ENCODE data around the gene XRCC3.

Gene XRCC3

DNA sequence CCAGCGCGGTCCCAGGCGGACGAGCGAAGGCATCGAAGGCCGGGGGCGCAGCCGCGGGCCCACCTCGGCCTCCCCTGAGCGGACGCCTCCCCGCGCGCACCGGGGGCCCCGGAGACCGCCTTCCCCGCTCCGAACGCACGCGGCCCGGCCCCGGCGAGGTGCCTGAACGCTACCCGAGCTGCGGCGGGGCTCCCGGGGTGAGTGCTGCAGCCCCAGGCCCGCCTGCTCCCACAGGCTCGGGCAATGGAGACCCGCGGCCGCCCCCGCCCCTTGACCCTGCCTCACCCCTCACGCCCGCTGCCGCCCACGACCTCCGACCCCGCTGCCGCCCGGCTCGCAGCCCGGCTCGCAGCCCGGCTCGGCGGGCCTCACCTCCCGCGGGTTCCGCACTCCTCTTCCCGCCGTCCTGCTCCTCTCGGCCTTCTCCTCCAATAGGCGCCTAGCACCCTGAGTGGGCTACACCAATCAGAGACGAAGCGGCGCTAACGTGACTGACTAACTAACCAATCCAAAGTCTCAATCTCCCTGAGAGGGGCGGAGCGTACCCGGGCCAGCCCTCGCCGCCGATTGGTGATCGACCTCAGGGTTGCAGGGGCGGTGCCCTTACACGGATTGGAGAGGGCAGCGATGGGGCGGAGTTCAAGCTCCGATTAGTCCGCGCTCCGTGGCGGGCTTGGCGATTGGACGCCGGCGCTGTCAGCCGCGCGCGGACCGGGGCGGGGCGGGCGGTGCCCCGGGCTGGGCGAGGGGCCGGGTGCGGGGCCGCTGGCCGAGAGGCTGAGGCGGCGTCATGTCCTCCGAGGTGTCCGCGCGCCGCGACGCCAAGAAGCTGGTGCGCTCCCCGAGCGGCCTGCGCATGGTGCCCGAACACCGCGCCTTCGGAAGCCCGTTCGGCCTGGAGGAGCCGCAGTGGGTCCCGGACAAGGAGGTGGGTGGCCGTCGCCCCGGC is at the start of gene XRCC3, which contains the start of gene ZFYVE21:
XRCC3 (minus strand) TSS at position 400 of the 949 bp plus-strand sequence. CDS start 4,364 bp downstream, outside the sequence.
ZFYVE21 (plus strand) TSS at position 759 of the 949 bp plus-strand sequence; CDS start at position 791, 32 bp downstream.
- peak; percentile 100 for DNase-seq (ENCODE audit: low spot score)

- DNase-seq (ENCODE audit: low spot score), result no peak
Observed at GRCh38 chr14:103763730-103764488, 48.7 kb upstream of the XRCC3 start.

DNA sequence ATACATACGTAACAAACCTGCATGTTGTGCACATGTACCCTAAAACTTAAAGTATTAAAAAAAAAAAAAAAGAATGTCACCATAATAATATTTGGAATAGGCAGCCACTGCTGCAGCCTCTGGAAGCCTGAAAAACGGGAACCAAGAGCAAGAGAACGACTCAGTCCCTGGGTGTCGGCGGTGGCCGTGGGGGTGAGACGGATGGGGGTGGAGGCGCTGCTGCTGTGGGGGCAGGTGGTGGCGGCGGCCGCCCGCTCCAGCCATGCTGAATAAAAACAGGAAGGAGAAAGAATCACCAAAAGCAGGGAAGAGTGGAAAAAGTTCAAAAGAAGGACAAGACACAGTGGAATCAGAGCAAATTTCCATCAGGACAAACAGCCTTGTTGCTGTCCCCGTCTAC is 47.3 kb upstream of the XRCC3 start:
- DNase-seq (ENCODE audit: low spot score), result no peak

GRCh38 chr14:103762036-103762435 is 46.8 kb upstream of the XRCC3 start:
- DNase-seq (ENCODE audit: low spot score), result no peak

DNA sequence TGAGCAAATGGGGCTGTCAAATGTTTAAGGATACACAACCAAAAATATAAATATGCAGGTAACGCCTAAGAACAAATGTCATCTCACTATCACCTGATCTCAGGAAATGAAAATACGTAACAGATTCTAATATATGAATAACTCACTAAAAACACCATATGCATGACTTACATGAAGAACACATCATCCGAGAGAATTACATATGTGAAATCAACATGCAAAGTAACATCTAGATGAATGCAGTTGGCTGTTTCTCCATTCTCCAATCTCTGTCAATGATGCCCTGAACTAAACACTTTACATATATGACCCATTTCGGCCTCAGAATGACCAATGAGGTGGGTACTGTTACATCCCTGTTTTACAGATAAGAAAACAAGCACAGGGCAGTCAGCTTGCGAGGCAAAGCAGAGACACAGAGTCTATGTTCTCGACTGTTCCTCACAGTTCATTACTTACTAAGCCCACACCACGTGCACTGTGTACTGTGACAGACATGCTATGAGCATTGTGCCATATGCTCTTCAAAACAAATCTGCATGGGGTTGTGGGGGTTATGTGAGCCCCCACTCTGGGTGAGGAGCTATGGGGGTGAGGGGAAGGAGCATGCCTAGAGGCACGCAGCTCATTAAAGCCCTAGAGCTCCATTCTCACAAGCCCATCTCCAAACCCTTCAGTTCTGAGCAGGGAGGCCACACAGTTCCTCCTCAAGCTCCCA is 43.0 kb upstream of the XRCC3 start:
- no peak for DNase-seq (ENCODE audit: low spot score)

DNA sequence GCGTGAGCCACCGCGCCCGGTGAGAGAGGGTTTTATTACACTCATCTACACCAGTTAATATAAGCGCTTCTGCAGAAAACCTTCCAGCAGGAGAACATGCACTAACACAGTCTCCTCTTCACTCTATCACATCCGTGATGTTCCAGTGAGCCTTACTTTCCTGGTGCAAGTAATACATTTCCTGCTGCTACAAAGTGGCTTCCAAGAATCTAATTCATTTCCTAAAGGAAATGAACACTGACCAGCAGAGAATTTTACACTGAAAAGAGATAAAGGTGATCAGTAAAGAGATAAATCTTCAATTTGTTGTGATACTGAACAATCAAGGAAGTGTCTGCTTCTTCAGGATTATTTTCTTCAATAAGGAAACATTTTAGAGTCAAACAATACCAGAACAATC is 39.8 kb upstream of the XRCC3 start:
- no peak for DNase-seq (ENCODE audit: low spot score)

GRCh38 chr14:103753774-103754173 is 38.5 kb upstream of the XRCC3 start:
- DNase-seq (ENCODE audit: low spot score), result no peak

- no peak for DNase-seq (ENCODE audit: low spot score)
Observed at GRCh38 chr14:103749860-103750259, 34.6 kb upstream of the XRCC3 start.

DNA sequence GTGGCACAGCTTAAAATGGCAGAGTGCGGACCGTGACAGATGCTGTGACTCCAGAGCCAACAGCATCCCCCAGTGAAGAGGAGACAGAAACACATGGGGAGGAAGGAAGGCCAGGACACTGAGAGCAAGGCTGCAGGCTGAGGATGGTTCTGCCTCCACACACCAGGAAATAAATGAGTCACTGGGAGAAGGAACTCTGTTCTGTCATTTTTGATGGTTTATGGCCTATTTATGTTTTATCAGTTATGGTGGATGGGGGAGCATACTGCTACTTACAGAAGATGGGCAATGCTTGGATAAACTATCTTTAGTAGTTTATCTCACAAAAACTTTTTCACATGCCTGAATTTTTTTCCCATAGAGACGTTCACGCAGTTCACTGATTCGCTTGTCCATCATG is 34.2 kb upstream of the XRCC3 start:
- DNase-seq (ENCODE audit: low spot score), result no peak

- DNase-seq (ENCODE audit: low spot score), result no peak
Observed at GRCh38 chr14:103748534-103748857, 33.2 kb upstream of the XRCC3 start.

DNA sequence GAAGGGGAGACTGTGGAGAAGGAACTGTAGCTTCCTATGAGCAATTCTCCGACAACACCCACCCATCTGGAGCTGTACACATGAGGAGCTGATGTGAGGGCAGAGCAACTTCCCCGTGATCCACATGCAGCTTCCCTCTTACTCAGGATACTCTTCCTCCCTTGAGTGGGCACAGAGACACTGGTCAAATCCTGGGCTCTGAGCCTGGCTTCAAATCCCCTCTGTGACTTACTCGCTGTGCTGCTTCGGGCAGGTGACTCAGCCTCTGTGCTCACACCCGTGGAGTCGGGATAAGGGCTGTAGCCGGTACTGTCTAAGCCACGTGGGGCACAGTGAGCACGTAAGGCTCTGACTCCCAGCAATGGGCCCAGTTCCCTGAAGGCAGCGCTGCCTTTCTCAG is 31.4 kb upstream of the XRCC3 start:
- DNase-seq (ENCODE audit: low spot score), result no peak

DNA sequence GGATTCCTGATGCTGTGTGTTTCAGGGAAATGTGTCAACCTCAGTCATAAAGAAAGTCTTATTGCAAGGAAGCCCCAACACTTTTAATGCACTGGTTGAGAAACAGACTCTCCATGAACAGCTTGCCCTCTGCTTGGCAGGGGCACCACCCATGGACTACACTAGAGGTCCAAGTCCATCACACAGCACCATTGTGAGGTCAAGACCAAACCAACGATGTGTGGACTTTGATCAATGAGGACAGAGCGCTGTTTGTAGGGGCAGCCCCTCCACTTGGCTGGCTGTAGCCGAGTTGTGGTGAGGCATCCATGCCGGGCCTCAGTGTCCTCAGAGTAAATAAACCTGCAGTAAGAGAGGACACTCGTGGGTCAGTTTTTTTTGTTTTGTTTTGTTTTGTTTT is 30.2 kb upstream of the XRCC3 start:
- DNase-seq (ENCODE audit: low spot score), result no peak

DNA sequence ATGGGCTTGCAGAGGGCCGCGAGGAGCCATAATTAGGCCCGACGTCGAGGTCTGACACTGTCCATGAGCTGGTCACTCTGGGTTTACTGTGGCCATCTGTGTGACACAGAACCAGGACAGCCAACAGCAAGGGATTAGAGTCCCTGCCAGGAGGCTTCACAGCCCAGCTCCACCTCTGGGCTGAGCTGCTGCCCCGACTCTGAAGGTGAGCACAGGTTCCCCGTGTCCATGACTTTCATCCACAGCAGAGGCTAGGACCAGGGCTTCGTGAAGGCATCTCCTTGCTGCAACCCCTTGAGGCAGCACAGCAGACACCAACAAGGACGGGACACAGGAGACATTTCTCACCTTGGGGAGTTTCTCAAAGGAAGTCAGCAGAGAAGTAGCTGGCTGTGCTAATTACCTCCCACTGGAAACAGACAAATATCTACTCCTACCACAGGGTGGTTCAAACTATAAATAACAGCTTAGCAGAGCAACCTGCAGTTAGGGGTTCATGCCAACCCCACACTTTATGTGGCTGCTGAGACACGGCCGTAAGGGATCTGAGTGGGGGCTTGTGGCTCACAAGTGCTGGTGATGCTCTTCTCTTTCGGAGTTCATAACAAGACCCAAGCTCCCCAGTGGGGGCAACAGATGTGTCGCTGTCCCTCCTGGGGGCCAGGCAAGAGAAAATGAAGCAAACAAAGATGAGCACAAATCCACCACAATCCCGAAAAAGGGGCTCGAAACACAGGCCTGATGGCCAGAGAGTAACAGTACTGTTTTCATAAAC is 29.6 kb upstream of the XRCC3 start:
- no peak for DNase-seq (ENCODE audit: low spot score)

DNA sequence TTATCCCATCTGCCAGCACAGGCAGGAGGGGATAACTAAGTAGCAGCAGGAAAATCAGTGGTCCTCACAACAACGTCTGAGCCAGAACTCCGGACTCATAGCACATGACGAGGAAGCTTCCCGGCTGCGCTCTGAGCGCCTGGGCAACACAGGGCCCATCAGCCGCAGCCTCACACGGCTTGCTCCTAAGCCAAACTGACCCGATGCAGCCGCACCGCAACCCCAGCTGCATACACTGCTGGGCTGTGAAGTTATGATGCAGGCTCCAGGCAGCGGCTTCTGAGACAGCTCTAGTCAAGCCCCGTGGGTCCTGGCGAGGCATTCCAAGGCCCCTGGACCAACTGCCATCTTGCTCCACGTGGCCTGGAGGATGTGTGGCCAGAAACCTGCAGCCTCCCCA is 28.4 kb upstream of the XRCC3 start:
- no peak for DNase-seq (ENCODE audit: low spot score)

DNA sequence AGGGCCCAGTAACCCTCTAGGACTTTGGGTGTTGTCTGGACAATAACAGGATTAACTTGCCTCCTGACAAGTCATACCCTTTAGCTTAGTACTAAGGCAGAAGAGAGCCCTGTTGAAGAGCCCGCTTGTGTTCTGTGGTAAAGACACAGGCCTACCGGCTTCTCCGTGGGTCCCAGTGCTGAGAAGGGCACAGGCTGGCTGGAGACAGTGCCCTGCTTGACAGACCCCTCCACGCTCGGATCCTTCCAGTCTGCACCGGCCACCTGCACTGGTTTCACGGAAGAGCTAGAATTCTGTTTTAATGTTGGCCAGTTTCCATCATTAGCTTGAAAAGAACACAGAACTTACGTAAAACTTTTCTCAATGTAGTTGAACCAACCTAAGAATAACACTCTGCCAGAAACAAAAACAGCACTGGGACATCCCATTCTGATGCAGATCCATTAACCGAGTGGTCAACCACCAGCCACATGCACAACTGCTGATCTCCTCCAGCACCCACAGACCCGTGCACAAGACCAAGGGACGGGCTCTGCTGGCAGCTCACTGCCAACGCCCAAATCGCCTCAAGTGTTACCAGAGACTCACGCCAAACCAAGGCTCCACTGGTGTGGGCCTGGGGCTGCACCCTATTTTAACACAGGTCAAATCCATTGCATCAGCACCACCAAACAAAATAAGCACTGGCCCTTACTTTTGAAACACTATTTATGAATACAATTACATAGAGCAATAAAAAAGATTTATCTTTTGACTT is 27.4 kb upstream of the XRCC3 start:
- no peak for DNase-seq (ENCODE audit: low spot score)

GRCh38 chr14:103741876-103742275 is 26.6 kb upstream of the XRCC3 start:
- DNase-seq (ENCODE audit: low spot score), result no peak

DNA sequence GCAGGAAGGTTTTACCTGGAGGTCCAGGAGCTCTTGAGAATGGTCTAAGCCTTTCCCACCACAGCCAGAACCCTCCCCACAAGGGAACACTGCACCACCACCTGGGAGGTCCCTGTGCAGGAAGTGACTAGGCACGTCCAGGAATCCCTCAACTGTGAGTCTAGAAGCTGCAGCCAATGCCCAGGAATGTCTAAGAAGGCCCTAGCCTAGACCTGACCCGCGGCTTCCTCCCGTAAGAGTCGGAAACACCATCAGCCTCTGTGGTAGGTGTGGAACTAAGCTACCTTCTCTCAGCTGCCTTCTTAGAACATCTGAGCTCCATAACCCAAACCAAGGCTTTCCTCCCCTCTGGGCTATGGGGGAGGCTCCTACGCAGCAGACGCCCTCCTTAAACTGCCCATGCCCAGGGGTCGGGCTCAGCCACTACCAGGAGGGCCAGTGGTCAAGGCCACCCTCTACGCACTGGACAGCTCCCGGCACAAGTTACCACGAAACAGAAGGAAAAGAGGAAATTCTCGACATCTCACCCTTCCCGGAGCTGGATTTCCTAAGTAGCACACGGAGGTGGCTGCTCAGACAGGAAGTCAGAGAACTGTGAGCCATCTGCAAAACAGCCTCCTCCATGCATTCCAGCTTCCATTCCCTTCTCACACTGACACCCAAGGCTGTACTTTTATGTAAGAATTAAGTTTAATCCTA is 25.9 kb upstream of the XRCC3 start:
- DNase-seq (ENCODE audit: low spot score), result no peak

- no peak for DNase-seq (ENCODE audit: low spot score)
Observed at GRCh38 chr14:103739793-103740501, 24.7 kb upstream of the XRCC3 start.

DNA sequence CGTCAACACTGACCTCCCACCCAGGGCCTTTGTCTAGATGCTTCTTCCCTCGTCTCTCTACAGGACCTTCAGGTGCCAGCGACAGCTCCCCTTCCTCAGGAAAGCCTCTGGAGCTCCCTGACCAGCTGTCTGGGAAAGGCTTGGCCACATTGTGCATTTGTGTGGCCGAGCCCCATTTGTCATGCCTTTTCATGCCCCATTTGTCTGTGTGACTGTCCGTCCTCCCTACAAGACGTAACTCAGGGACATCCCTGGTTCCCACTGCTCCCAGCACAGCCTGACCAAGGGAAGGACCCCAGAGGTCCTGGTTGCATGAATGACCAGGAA is 24.2 kb upstream of the XRCC3 start:
- no peak for DNase-seq (ENCODE audit: low spot score)
